PC-9 (cell line): ENCODE results near the gene PLA2G2D. TPM values are rescaled to one million over a fixed set of nuclear protein-coding genes. Genes with fewer than 3 reads are reported as not detected.

Experiments used
- BruUV-seq: library from RNA; stranded (reverse); fragments of 400-500 nt; replicated peaks from 2 replicates; lab custom pipeline; 2021; lab: Mats Ljungman, UMichigan
- CTCF ChIA-PET: fragments of 300-600 bp; sonication (Branson Sonifier 250); formaldehyde crosslinking; loops from one replicate; lab custom pipeline; 2022; ENCODE audit warnings: antibody characterized with exemption; lab: Charles Lee
- POLR2A ChIA-PET: fragments of 300-600 bp; sonication (Branson Sonifier 250); formaldehyde crosslinking; loops from one replicate; lab custom pipeline; 2022; ENCODE audit warnings: antibody characterized with exemption; ENCODE audit not compliant: unreplicated experiment; lab: Charles Lee
- DNase-seq, 2 experiments: peaks; one replicate each; pipeline versions ENCODE4 v3.0.0 to v3.0.0-alpha.2; 2015 to 2022; ENCODE audit warnings: mixed read lengths in 1 of 2
- H2AFZ ChIP-seq: fragments of 200-600 bp; sonication (generic); 2 replicates; pipeline ENCODE4 v1.8.1; 2017; ENCODE audit warnings: antibody characterized with exemption
- H3F3A ChIP-seq: fragments of 200-600 bp; sonication (generic); 2 replicates; pipeline ENCODE4 v1.8.1; 2017; ENCODE audit warnings: antibody characterized with exemption, mild to moderate bottlenecking, low read depth; ENCODE audit not compliant: insufficient read depth
- H3K27ac ChIP-seq: fragments of 200-600 bp; sonication (generic); 2 replicates; pipeline ENCODE4 v1.6.1; 2016; ENCODE audit warnings: mixed run types
- H3K27me3 ChIP-seq: fragments of 200-600 bp; sonication (generic); 2 replicates; pipeline ENCODE4 v1.6.1; 2016; ENCODE audit warnings: low read depth, mixed run types; ENCODE audit not compliant: insufficient read depth
- H3K36me3 ChIP-seq: fragments of 200-600 bp; sonication (generic); 2 replicates; pipeline ENCODE4 v1.6.1; 2016; ENCODE audit warnings: low read depth, mixed run types
- H3K4me1 ChIP-seq: fragments of 200-600 bp; sonication (generic); replicated peaks from 2 replicates; pipeline ENCODE4 v1.6.1; 2016; ENCODE audit warnings: mixed run types; ENCODE audit not compliant: insufficient read depth
- H3K4me2 ChIP-seq: fragments of 200-600 bp; sonication (generic); 2 replicates; pipeline ENCODE4 v1.6.1; 2017; ENCODE audit warnings: mixed run types
- H3K4me3 ChIP-seq: fragments of 200-600 bp; sonication (generic); 2 replicates; pipeline ENCODE4 v1.6.1; 2016; ENCODE audit warnings: mixed run types
- H3K79me2 ChIP-seq: fragments of 200-600 bp; sonication (generic); 2 replicates; pipeline ENCODE4 v1.6.1; 2017; ENCODE audit warnings: low read depth, mixed run types
- H3K9me2 ChIP-seq: fragments of 200-600 bp; sonication (generic); 2 replicates; pipeline ENCODE4 v1.8.1; 2017; ENCODE audit warnings: mild to moderate bottlenecking; ENCODE audit not compliant: insufficient read depth
- H3K9me3 ChIP-seq: fragments of 200-600 bp; sonication (generic); 2 replicates; pipeline ENCODE4 v1.8.1; 2016; ENCODE audit warnings: low read depth; ENCODE audit not compliant: insufficient read depth
- H4K20me1 ChIP-seq: fragments of 200-600 bp; sonication (generic); 2 replicates; pipeline ENCODE4 v1.8.1; 2017; ENCODE audit not compliant: insufficient read depth
- EZH2 ChIP-seq: fragments of 200-600 bp; sonication (generic); IDR thresholded peaks from 2 replicates; pipeline ENCODE4 v1.8.0; 2017; ENCODE audit warnings: antibody characterized with exemption, low read depth
- intact Hi-C: fragments of 100-400 bp; cut with micrococcal nuclease; formaldehyde crosslinking; loops from one replicate; pipeline ENCODE4 v1.10.0; 2022; ENCODE audit not compliant: unreplicated experiment
- total RNA-seq: library from RNA; stranded (reverse); gene quantifications from 2 replicates; pipeline ENCODE4 v1.2.3, GENCODE V29; 2021
- TF ChIP-seq, protein P1 (sequence below): fragments of 200-600 bp; sonication (generic); conservative IDR thresholded peaks from 2 replicates; pipeline ENCODE4 v1.6.1; 2017; ENCODE audit warnings: mixed run types, antibody characterized with exemption, mild to moderate bottlenecking, moderate library complexity

The PLA2G2D gene
- total RNA-seq, 1 experiment from 2014 or later, result not detected

- Histone ChIP-seq H3K4me1 (peaks cover 14% of the 10 kb centered on the region), H3K9me3 (no peaks in the 10 kb centered on the region), H3K9me2 (no peaks in the 10 kb centered on the region), H3K79me2 (no peaks in the 10 kb centered on the region), H3K27me3 (no peaks in the 10 kb centered on the region), H3K27ac (no peak overlapping the region), H4K20me1 (no peaks in the 10 kb centered on the region), H3K4me2 (no peak overlapping the region), H3K36me3 (no peaks in the 10 kb centered on the region), H2AFZ (no peak overlapping the region), H3K4me3 (no peak overlapping the region), H3F3A (peaks cover 9% of the 10 kb centered on the region)
- ChIA-PET CTCF (no interaction called here), POLR2A (no interaction called here)
- TF ChIP-seq, protein P1, sequence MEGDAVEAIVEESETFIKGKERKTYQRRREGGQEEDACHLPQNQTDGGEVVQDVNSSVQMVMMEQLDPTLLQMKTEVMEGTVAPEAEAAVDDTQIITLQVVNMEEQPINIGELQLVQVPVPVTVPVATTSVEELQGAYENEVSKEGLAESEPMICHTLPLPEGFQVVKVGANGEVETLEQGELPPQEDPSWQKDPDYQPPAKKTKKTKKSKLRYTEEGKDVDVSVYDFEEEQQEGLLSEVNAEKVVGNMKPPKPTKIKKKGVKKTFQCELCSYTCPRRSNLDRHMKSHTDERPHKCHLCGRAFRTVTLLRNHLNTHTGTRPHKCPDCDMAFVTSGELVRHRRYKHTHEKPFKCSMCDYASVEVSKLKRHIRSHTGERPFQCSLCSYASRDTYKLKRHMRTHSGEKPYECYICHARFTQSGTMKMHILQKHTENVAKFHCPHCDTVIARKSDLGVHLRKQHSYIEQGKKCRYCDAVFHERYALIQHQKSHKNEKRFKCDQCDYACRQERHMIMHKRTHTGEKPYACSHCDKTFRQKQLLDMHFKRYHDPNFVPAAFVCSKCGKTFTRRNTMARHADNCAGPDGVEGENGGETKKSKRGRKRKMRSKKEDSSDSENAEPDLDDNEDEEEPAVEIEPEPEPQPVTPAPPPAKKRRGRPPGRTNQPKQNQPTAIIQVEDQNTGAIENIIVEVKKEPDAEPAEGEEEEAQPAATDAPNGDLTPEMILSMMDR, result no peak
- no peak for TF ChIP-seq EZH2
- intact Hi-C loops, result no loop called here
- BruUV-seq, result no TSS peak
- no peak for DNase-seq
These were observed 29.5 kb upstream of the PLA2G2D start for GRCh38 chr1:20148571-20149500.

- no peaks in the 10 kb centered on the region for H3K79me2 ChIP-seq
- peaks cover 5% of the 10 kb centered on the region for H3F3A ChIP-seq
- no peak overlapping the region for H3K27ac ChIP-seq
- H3K4me2 ChIP-seq, result no peak overlapping the region
- BruUV-seq, result no TSS peak
- TF ChIP-seq, protein P1, result no peak
- no peak for TF ChIP-seq EZH2
- no peaks in the 10 kb centered on the region for H3K9me2 ChIP-seq
- no peaks in the 10 kb centered on the region for H3K9me3 ChIP-seq
- H2AFZ ChIP-seq, result no peak overlapping the region
- no peaks in the 10 kb centered on the region for H4K20me1 ChIP-seq
- no peak overlapping the region for H3K4me3 ChIP-seq
- H3K4me1 ChIP-seq, result peaks cover 11% of the 10 kb centered on the region
- no peak for DNase-seq
- ChIA-PET CTCF (interaction anchor here (0.7 kb wide), 1 partner anchor 174 kb away, joined by 5 read pairs; no protein-coding TSS in a partner anchor), POLR2A (no interaction called here)
- no peaks in the 10 kb centered on the region for H3K36me3 ChIP-seq
- no peaks in the 10 kb centered on the region for H3K27me3 ChIP-seq
- intact Hi-C loops, result no loop called here
These were observed 28.7 kb upstream of the PLA2G2D start for GRCh38 chr1:20147846-20148570.

GRCh38 chr1:20143734-20144565, 24.6 kb upstream of the PLA2G2D start:
- no TSS peak for BruUV-seq
- intact Hi-C loops, result no loop called here
- H3K9me2 ChIP-seq, result no peaks in the 10 kb centered on the region
- POLR2A ChIA-PET, result interaction anchor here (0.6 kb wide), 1 partner anchor 27 kb away, joined by 4 read pairs; no protein-coding TSS in a partner anchor
- H3K36me3 ChIP-seq, result no peaks in the 10 kb centered on the region
- H3K9me3 ChIP-seq, result no peaks in the 10 kb centered on the region
- TF ChIP-seq, protein P1, result no peak
- no peak for TF ChIP-seq EZH2
- H3F3A ChIP-seq, result no peaks in the 10 kb centered on the region
- no peaks in the 10 kb centered on the region for H3K79me2 ChIP-seq
- H3K4me3 ChIP-seq, result no peak overlapping the region
- H4K20me1 ChIP-seq, result no peaks in the 10 kb centered on the region
- no peak for DNase-seq
- no peak overlapping the region for H3K4me2 ChIP-seq
- H3K4me1 ChIP-seq, result peaks cover 15% of the 10 kb centered on the region
- no peak overlapping the region for H3K27ac ChIP-seq
- no peak overlapping the region for H2AFZ ChIP-seq
- no peaks in the 10 kb centered on the region for H3K27me3 ChIP-seq
- CTCF ChIA-PET, result no interaction called here
